GM12865 (cell line): ENCODE data around the gene SHPK.
"Not testable (repeated sequence)": the region's sequence is repeated elsewhere in the genome, so short reads cannot be mapped to it uniquely, and the experiment has no call there.

Source experiments
- DNase-seq: peaks from one replicate; pipeline ENCODE4 v3.0.0; 2010; ENCODE audit warnings: low read depth
- H3K4me3 ChIP-seq: 2 replicates; pipeline ENCODE4 v1.5.1; 2011; ENCODE audit warnings: mild to moderate bottlenecking, low read depth, low read length, control low read depth
- CTCF ChIP-seq: IDR thresholded peaks from 2 replicates; pipeline ENCODE4 v1.5.1; 2011; ENCODE audit warnings: low read length, control low read depth, low read depth, inconsistent platforms; ENCODE audit not compliant: insufficient read depth; ENCODE audit errors: missing control alignments

SHPK gene

GRCh38 chr17:3592216-3592860 is 43.7 kb downstream of the SHPK start:
- H3K4me3 ChIP-seq = no peak overlapping the region
- no peak for TF ChIP-seq CTCF
- DNase-seq = no peak

DNA sequence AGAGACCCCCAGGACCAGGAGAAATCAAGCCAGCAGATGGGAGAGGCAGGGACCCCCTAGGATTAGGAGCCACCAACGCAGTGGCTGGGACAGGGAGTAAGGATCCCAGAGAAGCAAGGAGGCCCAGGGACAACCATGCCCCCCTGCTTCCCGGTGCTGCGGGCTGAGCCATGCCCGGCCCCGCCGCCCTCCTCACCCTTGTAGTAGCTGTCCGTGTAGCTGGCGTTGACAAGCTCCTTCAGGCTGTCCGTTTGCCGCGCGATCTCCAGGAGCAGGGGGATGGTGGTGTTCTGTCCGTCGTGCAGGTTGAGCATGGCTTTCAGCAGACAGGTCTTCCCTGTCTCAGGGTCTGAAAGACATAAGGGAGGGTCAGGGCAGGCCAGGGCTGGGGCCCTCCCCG is 45.3 kb downstream of the SHPK start:
- no peak for TF ChIP-seq CTCF
- no peak for DNase-seq
- no peak overlapping the region for H3K4me3 ChIP-seq

- no peak for TF ChIP-seq CTCF
- H3K4me3 ChIP-seq = no peak overlapping the region
- no peak for DNase-seq
Observed at GRCh38 chr17:3590231-3590630, 45.8 kb downstream of the SHPK start.

DNA sequence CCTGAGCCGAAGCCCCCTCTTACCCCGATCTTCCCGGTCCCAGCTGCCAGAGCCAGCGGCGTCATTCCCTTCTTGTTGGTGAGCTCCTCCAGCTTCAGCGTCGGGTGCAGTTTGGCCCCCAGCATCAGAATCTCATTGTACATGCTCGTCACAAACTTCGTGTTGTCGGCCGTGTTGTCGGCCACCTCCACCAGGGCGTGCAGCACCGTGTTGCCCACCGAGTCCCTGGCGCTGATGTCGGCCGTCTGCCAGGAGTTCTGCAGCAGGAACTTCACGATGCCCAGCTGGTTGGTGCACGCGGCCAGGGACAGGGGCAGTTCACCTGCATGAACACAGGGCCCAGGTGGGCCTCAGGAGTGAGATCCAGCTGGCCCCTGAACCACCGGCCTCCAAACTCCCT is 46.3 kb downstream of the SHPK start:
- H3K4me3 ChIP-seq = no peak overlapping the region
- no peak for TF ChIP-seq CTCF
- DNase-seq = no peak

GRCh38 chr17:3585826-3586225 is 50.2 kb downstream of the SHPK start:
- no peak overlapping the region for H3K4me3 ChIP-seq
- TF ChIP-seq CTCF = no peak
- no peak for DNase-seq

- TF ChIP-seq CTCF = no peak
- H3K4me3 ChIP-seq = no peak overlapping the region
Observed at GRCh38 chr17:3583456-3583855, 52.6 kb downstream of the SHPK start.

GRCh38 chr17:3582915-3583314 is 53.1 kb downstream of the SHPK start:
- no peak for TF ChIP-seq CTCF
- no peak for DNase-seq
- no peak overlapping the region for H3K4me3 ChIP-seq

More at GRCh38 chr17:3583456-3583855, 52.6 kb downstream of the SHPK start:
- DNase-seq = no peak

- DNase-seq, H3K4me3 ChIP-seq: not testable (repeated sequence)
Observed at GRCh38 chr17:3578667-3579066, 57.4 kb downstream of the SHPK start.
